Islet precursor cell (in vitro differentiated cells): ENCODE results near the gene NRP1.
"Not testable (repeated sequence)": the region's sequence is repeated elsewhere in the genome, so short reads cannot be mapped to it uniquely, and the experiment has no call there.

Experiments
- DNase-seq: peaks from one replicate; pipeline ENCODE4 v3.0.0-alpha.2; 2018

The NRP1 gene

DNA sequence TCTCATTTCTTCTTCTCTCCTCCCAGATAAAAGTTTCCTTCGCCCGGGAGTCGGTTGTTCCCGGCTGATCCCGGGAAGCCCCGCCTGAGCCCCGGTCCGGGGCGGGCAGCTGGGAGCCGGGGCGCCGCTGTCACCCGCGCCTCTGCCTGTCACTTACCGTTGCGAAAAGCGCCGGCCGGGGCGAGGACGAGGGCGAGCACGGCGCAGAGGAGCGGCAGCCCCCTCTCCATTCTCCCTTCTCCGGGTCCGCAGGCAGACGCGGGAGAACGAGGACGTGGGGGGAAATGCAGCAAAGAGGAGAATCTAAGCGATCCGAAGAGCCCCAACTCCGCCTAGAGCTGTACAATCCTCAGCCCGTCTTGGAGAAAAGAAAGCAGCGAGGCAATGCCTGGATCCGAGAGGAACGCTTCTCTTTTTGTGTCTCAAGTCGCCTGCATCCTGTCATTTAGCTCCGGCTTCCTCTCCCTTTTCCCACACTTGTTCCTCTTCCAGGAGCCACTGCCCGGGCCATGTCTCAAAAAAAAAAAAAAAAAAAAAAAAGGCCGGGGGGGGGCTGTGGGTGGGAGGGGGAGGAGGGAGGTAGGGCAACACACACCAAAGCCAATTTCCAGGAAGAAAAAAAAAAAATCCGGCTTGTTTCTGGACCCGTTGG, at the start of gene NRP1:
TSS of gene NRP1 (minus strand) at position 515 of the 652 bp plus-strand sequence. CDS start at position 230, 285 bp downstream.
- peak; percentile 58 for DNase-seq

DNA sequence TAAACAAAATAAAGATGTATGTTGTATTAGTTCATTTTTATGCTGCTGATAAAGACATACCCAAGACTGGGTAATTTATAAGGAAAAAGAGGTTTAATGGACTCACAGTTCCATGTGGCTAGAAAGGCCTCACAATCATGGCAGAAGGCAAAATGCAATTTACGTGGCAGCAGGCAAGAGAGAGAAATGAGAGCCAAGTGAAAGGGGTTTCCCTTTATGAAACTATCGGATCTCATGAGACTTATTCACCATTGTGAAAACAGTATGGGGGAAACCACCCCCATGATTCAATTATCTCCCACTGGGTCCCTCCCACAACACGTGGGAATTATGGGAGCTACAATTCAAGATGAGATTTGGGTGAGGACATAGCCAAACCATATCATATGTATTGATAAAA, 49.7 kb upstream of the NRP1 start:
- DNase-seq, result not testable (repeated sequence)

DNA sequence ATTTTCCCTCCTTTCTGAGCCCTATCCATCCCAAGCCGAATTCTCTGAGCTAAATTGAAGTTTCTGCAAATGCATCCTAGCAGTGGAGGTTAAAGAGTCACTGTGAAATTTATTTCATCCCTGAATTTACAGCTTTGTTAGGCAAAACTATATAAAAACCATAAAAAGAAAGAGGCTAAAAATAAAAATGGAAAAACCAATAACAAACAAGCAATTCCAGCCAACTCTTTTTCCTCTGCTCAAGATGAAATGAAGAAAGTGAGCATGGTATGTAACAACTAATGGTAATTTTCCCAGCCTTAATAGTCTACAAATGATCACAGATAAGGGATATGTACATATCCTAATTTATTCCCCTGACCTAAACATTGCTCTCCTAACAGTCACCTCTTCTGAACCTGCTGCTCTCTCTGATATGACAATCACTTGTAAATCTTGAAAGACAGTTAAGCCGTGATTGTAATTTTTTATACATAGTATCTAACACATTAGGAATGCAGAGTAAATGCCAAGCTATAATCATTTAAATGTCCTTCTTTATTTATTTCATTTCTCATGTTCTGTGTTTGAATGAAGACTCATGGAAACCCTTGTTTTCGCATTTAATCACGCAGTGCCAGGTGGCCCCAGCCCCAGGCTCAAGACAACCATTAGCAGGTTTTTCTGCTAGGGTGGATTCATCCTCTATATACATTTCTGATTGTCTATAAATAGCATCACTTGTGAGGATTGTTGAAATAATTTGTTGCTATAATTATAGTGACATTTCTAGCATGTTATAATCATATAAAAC, 48.6 kb upstream of the NRP1 start:
- DNase-seq, result no peak

DNA sequence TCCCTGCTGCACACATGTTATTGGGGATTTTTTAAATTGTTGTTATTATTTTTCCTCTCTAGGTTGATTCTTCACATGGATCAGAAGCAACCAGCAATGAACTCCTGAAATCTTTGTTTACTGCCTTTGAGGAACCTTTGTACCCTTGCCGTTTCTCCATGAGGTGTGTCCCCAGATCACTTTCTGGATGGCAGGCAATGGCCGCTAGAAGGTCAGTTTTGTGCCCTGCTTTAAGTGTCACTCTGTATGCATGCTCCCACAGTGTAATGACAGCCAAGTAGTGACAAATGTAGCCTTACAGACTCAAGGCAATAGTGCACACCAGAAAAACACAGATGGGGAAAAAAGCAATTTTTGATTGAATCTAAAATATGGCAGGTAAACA, 47.7 kb upstream of the NRP1 start:
- DNase-seq, result no peak

DNA sequence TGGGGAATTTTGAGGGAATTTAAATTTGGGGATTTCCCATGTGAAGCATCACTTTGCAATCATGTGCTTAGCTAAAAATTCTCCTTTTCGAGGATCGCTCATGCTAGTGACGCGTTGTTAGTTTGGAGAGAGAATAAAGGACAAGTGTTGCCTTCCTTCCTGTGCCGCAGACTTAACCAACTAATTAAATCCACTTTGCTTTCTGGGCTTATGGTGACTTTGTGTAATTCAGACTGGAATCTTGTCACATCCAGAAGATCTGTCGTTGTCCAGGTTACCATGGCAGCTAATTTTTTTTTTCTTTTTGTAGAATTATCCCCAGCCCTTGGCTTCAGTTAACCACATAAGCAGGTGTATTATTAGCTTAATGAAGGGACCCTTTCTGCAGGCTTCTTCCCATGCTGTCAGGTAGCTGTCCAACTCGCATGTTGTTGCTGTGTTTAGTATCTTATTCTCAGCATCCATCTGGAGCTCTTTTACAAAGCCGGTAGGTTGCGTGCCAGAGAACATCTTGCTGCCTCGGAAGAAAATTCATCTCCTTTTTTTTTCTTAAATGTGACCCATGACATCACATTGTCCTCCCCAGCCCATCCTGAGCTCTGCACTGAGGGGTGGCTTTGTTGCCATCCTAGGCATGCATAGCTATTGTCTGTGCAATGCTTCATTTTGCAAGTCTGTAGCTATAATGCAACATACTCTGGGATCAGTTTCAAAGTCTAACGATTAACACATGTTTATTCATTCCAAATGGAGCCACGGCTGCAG, 47.2 kb upstream of the NRP1 start:
- no peak for DNase-seq

DNA sequence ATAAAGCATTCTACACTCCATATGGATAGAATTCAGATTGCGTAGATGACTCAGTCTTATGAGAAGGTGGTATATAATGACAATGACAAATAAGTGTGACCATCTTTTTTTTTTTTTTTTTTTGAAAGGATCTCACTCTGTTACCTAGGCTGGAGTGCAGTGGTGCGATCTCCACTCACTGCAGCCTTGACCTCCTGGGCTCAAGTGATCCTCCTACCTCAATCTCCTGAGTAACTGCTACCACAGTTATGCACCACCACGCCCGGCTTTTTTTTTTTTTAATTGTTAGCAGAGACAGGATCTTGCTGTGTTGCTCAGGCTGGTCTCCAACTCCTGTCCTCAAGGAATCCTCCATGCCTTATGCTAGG, 43.2 kb upstream of the NRP1 start:
- no peak for DNase-seq

DNA sequence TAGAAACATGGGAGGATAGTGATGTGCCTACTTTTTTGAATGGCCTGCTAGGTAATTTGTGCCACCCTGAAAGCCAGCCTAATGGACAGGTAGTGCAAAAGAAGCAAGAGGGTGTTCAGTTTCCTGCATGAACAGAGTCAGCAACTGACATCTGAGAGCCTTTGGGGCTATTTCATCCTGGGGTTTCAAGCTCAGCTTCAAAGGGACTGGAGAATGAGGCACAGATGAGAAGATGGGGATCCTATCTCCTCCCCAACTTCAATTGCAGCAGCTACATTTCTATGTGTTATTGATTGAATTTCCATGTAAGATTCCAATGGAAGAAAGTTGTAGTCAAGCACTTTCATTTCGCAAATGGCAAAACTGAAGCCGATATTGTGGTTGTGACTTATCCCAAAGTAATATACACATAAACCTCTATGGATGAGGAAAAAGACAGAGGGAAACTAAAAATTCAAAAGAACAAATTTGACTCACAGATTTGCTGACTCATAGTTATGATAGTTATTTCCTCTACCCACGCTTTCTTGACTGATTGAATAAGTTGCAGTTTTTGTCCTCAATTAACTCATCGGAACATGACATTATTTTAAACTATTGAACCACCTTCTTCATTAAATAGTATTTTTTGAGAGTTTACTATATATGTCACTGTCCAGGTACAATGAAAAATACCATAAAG, 42.6 kb upstream of the NRP1 start:
- DNase-seq, result no peak

DNA sequence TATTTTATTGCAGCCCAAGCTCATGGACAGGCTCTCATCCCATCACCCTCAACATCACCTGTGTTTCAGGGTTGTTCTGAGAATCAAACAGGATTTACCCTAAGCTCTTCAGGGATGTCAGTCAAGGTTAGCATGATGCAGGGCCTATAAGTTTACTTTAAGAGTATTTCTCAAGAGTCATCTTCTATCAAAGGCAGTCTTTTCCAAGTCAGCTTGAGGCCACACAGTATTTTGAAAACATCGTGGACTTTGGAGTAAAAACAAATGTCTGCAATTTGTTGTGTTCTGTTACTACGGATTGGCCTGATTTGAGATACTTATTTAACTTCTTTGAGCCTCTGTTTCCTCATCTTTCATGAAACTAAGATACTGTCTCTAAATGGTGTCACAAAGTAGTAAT, 42.0 kb upstream of the NRP1 start:
- DNase-seq, result no peak

DNA sequence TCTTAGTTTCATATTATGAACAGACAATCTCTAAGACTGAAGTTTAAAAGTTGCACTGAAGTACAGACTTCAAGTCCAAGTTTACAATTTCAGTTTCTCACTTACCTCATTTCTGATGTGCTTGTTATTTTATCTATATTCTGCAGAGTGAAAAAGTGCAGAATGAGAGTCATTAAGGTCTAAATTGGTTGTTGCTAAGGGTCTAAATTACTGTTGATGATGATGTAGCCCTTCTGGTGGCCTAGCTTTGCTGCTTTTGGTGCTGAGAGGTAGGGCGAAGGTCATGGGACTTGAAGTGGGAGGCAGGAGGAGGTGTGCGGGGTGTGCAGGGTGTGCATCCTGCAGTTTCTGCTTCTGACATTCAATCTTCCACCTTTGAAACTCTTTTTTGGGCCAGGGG, 38.8 kb upstream of the NRP1 start:
- no peak for DNase-seq

DNA sequence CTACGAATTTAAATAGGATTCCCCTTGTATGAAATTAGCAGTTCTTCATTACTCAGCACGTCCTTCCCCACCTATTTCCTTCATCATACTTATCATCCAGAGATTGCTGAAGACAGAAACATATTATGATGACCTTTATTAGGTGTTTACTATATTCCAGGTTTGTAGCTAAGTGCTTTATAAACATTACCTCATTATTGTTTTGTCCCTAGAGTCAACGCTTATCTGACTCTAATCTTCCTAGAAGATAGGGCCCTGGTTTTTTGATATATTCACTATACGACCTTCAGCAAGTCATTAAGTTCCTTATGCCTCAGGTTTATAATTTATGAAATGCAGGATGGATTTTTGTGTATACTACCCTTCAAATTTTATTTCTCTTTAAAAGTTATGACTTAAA, 36.8 kb upstream of the NRP1 start:
- DNase-seq, result no peak

DNA sequence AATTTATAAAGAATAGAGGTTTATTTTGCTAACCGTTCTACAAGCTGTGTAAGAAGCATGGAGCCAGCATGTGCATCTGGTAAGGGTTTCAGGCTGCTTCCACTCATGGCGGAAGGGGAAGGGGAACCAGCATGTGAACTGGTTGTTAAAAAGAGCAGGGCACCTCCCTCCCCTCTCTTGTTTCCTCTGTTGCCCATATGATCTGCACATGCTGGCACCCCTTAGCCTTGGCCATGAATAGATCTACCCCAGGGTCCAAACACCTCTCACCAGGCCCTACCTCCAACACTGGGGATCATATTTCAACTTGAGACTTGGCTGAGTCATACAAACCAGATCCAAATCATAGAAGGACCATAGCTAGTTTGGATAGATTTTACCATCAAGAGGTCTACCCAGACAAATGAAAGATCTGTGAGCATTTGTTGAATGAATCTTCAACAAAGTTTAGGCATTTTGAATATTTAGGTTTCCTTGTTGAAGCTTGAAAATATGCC, 36.0 kb upstream of the NRP1 start:
- no peak for DNase-seq

DNA sequence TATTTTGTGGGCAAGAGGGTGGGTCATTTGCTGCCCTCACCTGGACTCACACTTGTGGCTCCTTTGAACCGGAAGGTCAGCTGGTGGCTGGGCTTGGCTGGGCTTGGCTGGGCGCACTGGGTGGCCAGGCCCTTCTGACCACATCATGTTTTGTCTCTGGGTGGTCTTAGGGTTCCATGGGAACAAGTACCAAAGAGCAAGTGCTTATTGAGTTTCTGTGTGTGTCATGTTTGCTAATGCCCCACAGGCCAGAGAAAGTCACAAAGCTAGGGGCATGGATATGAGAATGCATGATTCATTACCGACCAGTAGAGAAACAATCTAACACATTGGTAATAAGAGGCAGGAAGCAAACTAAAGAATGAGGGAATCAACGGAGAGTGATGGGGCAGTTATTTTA, 33.6 kb upstream of the NRP1 start:
- no peak for DNase-seq

DNA sequence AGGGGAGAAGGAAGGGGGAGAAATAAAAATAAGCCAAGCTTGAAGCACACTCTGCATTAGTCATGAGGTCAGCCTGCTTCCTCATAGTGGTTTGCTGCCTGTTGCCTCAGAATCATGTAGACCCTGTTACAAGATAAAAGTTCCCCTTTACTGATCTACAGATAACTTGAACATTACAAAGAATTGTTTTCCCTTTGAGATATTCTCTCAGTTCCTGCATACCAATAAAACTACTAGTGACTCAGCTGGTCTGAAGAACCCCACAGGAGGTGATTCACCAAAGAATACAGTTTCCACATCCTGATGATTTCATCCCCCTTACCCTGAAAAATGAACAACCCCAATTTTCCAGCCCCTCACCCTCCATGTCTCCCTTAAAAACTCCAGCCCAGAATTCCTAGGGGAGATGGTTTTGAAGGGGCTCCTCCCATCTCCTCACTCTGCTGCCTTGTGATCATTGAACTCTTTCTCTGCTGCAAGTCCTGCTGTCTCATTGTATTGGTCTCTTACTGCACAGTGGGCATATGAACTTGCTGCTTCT, 31.5 kb upstream of the NRP1 start:
- no peak for DNase-seq

DNA sequence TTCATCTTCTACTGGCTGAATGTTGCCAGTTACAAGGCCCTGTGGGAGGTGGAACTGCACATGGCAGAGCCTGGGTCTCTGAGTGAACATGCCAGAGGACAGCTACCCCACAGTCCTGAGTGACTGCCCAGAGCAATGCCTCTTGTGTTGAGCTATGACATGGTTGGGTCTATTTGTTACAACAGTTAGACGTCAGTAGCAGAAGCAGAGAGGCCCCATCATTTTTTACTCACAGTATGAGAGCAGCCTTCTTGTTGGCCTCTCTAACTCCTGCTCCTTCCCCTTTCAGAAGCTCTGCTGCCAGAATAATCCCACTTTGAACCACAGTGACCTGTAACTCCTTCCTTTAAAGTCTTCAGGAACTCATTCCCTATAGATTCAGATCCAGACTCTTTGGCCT, 30.8 kb upstream of the NRP1 start:
- no peak for DNase-seq

DNA sequence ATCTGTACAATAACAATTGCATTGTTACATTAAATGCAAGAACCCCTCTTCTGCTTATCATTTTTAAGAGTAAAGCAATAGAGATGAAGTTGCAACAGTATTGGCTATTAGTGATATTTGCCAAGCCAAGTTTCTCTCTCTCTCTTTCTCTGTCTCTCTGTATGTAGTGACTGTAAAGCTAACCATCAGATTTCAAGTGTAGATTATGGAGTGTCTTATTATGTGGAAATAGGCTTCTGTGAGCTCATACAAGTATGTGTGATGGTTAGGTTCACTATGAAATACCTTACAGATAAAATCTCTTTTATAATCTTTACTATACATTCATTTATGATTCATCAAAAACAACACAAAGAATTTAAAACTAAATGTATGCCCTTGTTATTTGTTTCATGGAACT, 28.6 kb upstream of the NRP1 start:
- DNase-seq, result no peak

DNA sequence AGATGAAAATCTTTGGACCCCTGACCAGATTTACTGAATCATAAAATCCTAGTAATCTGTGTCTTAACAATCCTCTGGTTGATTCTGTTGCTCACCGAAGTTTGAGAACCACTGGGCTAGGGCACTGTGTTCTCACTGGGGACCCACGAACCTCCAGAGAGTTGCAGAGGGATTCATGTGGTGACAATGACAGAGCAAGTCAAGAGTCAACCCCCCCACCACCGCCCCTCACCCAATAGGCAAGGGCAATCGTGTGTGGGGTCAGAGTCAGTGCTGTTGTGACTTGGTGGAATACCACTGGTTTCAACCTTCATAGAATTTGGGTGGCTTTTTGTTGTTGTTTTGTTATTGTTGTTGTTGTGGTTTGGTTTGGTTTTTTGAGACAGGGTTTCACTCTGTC, 23.5 kb upstream of the NRP1 start:
- no peak for DNase-seq

DNA sequence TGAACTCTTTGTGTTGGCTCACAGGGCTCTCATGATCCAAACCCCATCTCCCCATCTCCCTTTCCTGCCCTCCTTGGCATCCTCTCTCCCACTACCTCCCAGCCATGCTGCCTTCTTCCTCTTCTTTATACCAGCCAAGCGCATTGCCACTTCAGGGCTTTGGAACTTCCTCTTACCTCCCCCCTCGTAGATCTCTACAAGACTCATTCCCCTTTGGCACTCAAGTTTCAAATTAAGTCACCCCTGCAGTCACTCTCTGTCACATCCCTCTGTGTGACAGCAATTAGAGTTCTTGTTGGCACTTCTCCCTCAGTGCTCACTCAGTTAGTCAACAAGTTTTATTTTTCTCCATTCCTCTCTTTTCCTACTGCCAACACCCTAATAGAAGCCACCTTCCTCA, 20.8 kb upstream of the NRP1 start:
- DNase-seq, result no peak

DNA sequence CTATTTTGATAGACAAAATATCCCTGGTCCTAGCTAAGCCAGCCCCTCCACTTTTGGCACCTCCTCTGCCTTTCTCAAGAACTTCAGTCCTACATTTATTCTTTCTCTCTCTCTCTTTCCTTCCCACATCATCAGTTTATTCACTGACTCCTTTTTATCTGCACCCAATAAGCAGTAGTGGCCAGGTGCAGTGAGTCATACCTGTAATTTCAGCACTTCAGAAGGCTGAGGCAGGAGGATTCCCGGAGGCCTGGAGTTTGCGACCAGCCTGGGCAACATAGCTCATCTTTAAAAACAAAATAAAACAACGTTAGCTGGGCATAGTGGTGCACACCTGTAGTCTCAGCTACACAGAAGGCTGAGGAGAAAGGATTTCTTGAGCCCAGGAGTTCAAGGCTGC, 19.4 kb upstream of the NRP1 start:
- DNase-seq, result peak; percentile 53

DNA sequence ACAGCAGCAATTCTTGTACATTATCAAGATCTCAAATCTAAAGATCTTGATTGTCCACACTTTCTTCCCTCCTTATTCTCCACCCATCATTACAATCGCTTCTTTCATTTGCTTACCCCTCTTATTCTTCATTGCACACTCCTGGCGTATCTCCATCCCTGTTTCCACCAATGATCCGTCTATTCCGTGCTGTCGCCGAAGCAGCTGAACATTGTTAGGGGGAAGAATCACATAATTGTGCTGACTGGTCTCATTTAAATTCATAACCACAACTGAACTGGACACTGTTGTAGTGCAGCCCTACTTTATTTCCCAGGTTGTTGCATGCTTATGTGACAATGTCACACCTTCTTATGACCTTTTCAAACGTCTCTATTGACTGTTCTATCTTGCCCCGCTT, 18.9 kb upstream of the NRP1 start:
- DNase-seq, result no peak

DNA sequence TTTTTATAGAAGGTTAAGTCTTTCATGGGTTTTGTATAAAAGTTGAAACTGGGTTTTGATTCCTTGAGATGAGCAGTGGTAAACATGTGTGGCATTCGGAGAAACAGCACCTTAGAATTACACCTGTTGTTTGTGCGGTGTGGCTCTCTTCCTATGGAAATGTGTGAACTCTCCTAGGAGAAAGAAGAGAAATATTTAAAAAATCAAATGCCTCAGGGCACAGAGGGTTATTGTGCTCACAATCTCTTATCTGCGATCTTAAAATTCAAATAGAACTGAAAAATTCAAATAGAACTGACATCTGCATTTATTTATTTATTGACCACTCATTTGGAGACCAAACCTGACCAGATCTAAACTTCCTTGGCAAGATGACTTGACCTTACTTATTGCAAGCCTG, 18.1 kb upstream of the NRP1 start:
- DNase-seq, result no peak

DNA sequence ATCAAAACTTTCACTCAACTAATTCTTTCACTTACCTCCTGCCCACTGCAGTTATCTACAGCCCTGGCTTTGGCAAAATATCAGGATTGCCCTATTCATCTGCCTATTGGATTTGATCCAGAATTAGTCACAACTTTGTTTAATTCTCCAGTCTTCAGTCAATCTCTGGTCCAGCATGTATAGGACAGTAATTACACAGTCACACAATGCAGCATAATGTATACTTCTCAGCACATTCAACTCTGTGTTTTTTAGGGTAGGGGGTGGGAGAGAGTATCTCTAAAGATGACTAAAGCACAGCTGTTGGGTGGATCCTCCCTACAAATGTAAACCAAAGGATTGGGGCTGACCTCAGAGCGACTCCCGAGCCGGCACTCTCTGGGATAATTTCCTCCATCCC, 17.7 kb upstream of the NRP1 start:
- DNase-seq, result no peak

DNA sequence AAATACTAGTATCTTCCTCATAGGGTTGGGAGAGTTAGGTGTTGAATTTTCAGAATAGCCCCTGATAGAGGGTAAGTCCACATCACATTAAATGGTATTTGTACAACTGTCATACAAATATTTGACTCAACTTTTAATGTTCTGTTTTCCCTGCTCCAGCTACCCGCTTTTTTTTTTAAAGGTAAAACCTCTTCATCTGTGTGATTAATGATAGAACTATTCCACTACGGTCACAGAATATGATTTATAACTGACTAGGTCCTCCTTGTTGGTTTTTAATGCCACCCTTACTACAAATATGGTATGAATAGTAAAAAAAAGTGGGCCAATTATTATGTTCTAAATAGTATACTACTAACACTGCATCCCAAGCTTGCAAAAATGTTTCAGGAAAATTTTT, 15.6 kb upstream of the NRP1 start:
- no peak for DNase-seq

DNA sequence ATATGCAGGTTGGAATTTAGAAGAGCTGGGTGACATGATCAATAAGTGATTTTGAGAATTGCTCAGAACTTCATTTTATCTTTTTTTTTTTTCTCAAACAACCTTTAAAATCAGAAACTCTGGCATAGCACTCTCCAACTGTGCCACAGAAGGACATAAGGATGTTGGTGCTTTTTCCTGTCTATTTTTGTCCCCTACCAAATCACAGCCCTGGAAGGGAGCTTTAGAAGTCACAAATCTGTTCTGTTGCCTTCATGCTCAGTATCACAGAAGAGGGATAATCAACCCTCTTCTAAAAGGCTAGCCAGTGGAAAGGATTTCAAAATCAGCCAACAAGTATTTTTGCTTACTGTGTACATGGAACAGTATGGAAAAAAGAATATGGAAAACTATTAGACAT, 14.8 kb upstream of the NRP1 start:
- DNase-seq, result no peak
